Lower leg skin (tissue), 3 donors: ENCODE results near the gene SLC19A2.

Source experiments
- POLR2A ChIP-seq, 2 donors: fragments of 450-650 bp; IDR thresholded peaks; one replicate each; pipeline ENCODE4 v1.6.1; 2016 to 2017; ENCODE audit warnings: antibody characterized with exemption in 2 of 2, mild to moderate bottlenecking in 1 of 2, moderate library complexity in 1 of 2
- TF ChIP-seq, protein P1 (sequence below), 3 donors: fragments of 450-650 bp; IDR thresholded peaks; one replicate each; pipeline ENCODE4 v1.5.1; 2016; ENCODE audit warnings: antibody characterized with exemption in 3 of 3, mild to moderate bottlenecking in 3 of 3, moderate library complexity in 2 of 3

- TF ChIP-seq, protein P1, sequence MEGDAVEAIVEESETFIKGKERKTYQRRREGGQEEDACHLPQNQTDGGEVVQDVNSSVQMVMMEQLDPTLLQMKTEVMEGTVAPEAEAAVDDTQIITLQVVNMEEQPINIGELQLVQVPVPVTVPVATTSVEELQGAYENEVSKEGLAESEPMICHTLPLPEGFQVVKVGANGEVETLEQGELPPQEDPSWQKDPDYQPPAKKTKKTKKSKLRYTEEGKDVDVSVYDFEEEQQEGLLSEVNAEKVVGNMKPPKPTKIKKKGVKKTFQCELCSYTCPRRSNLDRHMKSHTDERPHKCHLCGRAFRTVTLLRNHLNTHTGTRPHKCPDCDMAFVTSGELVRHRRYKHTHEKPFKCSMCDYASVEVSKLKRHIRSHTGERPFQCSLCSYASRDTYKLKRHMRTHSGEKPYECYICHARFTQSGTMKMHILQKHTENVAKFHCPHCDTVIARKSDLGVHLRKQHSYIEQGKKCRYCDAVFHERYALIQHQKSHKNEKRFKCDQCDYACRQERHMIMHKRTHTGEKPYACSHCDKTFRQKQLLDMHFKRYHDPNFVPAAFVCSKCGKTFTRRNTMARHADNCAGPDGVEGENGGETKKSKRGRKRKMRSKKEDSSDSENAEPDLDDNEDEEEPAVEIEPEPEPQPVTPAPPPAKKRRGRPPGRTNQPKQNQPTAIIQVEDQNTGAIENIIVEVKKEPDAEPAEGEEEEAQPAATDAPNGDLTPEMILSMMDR (IDR thresholded peaks at IDR 0.05): no peak
- no peak for TF ChIP-seq POLR2A (IDR thresholded peaks at IDR 0.05)
These were observed 2.2 kb downstream of the SLC19A2 start for GRCh38 chr1:169483500-169483966.
